ENCODE results near the gene TIE1. TPM values are rescaled to one million over a fixed set of nuclear protein-coding genes. Genes with fewer than 3 reads are reported as not detected.

Gene TIE1
- total RNA-seq, 1 donor from 2014 or later = 48.5 TPM

- no peak for DNase-seq
Observed at GRCh38 chr1:43319766-43320165, 19.0 kb downstream of the TIE1 start.

GRCh38 chr1:43321331-43321891 is 20.6 kb downstream of the TIE1 start:
- H3K4me3 ChIP-seq = no peak overlapping the region
- no peaks in the 10 kb centered on the region for H3K9me3 ChIP-seq
- H3K4me1 ChIP-seq = no peaks in the 10 kb centered on the region
- no peak for DNase-seq
- intact Hi-C loops (cut with DNase I) = no loop called here
- TF ChIP-seq CTCF (IDR thresholded peaks at IDR 0.05) = no peak
- ATAC-seq = no peak
- peaks cover 14% of the 10 kb centered on the region for H3K36me3 ChIP-seq
- H3K27ac ChIP-seq = no peak overlapping the region
- H3K27me3 ChIP-seq (ENCODE audit: low read depth) = no peaks in the 10 kb centered on the region

More at GRCh38 chr1:43319766-43320165, 19.0 kb downstream of the TIE1 start:
- Histone ChIP-seq H3K27me3 (ENCODE audit: low read depth) (no peaks in the 10 kb centered on the region), H3K4me3 (no peak overlapping the region), H3K36me3 (peaks cover 14% of the 10 kb centered on the region), H3K27ac (no peak overlapping the region), H3K4me1 (no peaks in the 10 kb centered on the region), H3K9me3 (no peaks in the 10 kb centered on the region)
- TF ChIP-seq CTCF (IDR thresholded peaks at IDR 0.05) = no peak
- intact Hi-C loops (cut with DNase I) = no loop called here
- peak in 1 of 2 donors; percentile 8 for ATAC-seq

GRCh38 chr1:43322506-43322905 is 21.7 kb downstream of the TIE1 start:
- intact Hi-C loops (cut with DNase I) = no loop called here
- no peak overlapping the region for H3K4me3 ChIP-seq
- ATAC-seq (no peak), DNase-seq (no peak)
- H3K36me3 ChIP-seq = peaks cover 14% of the 10 kb centered on the region
- H3K27ac ChIP-seq = no peak overlapping the region
- TF ChIP-seq CTCF (IDR thresholded peaks at IDR 0.05) = no peak
- no peaks in the 10 kb centered on the region for H3K9me3 ChIP-seq
- H3K4me1 ChIP-seq = no peaks in the 10 kb centered on the region
- no peaks in the 10 kb centered on the region for H3K27me3 ChIP-seq (ENCODE audit: low read depth)

GRCh38 chr1:43324810-43325209 is 24.0 kb downstream of the TIE1 start:
- TF ChIP-seq CTCF (IDR thresholded peaks at IDR 0.05) = no peak
- Histone ChIP-seq H3K27me3 (ENCODE audit: low read depth) (no peaks in the 10 kb centered on the region), H3K36me3 (peaks cover 8% of the 10 kb centered on the region), H3K27ac (no peak overlapping the region), H3K4me1 (peaks cover 5% of the 10 kb centered on the region), H3K9me3 (no peaks in the 10 kb centered on the region), H3K4me3 (no peak overlapping the region)
- no peak for DNase-seq
- ATAC-seq = no peak
- intact Hi-C loops (cut with DNase I) = no loop called here

GRCh38 chr1:43325381-43325780 is 24.6 kb downstream of the TIE1 start:
- Histone ChIP-seq H3K27ac (no peak overlapping the region), H3K9me3 (no peaks in the 10 kb centered on the region), H3K4me3 (no peak overlapping the region), H3K36me3 (peaks cover 8% of the 10 kb centered on the region), H3K4me1 (peaks cover 10% of the 10 kb centered on the region), H3K27me3 (ENCODE audit: low read depth) (no peaks in the 10 kb centered on the region)
- no peak for TF ChIP-seq CTCF (IDR thresholded peaks at IDR 0.05)
- no peak for ATAC-seq
- DNase-seq = no peak
- intact Hi-C loops (cut with DNase I) = no loop called here
